ENCODE measurements around the gene MALSU1.

MALSU1 gene

DNA sequence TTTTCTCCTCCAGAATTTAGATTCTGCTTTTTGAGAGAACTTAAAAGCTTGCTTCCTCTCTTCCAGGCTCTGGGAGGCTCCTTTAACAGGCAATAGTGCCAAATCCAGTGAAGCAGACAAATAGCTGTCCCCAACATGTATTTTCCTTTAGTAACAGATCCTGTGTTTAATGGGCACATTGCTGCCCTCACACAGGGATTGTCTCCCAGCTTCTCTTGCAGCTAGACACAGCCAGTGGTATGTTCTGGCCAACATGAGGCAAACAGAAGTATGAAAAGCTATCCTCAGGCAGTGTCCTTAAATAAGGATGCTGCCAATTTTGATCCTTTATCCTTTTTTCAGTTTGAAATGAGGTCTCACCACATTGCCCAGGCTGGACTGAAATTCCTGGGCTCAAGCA is 38.2 kb downstream of the MALSU1 start:
- no peak for DNase-seq

DNA sequence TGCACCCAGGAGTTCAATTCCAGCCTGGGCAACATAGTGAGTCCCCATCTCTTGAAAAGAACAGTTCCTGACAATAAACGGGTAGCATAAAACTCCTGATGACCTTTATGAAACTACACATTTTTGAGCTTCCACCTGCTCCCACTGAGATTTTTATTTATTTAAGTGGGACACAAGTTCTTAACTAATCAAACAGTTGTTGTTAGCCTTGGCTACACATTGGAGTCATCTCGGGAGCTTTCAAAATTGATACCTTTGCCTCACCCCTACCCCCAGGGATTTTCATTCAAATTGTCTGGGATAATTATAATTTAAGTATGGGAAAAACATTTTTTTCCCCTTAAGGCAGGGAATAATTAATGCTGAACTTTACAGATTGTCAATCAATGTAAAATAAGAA is 39.3 kb downstream of the MALSU1 start:
- no peak for DNase-seq

DNA sequence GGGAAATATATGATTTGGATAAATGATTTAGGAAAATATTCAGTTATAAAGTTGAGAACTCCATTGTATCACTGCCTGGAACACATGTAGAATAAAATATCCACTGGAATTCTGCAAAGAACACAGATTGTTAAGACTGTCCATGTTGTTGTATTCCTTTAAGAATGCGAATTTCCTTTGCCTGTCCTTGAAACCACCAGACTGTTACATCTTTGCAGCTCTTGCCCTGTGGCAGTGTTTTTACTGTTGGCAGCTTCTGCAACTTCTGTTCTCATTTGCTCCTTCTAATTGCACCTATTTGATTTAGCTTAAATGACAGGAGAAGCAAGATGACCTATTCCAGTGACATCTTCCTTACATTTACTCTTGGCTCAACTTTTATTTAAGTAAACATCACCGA is 39.7 kb downstream of the MALSU1 start:
- no peak for DNase-seq

DNA sequence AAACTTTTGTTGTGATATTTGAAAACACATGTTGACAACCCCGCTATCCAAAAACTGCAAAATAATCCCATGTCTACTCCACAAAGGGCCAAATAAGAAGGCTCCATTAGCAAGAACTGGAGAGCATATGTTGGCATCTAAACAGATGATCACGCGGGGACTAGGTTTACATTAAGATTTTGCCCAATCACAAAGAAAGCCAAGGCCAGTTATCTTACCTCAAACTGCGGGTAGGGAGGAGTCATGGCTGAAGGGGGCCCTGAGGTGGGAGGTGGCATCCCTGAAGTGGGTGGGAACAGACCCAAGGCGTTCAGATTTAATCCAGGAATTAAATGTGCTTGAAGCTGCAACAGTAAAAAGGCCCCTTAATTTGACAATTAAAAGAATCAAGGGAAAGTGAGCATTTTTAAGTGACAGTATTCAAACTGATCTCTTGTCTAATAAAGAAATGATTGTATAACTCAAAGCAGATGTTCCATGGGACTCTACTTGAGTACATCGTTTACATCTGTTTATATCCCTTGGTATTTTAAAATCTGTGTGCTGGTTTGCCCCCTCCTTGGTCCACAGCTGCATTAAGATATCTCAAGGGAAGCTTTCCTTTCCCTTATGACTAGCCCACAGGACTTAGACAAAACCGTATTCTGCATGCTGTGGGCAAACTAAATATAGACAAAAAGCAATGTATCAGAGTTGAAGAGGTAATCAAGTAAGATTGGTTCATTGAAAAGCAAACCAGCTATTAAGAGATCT is 42.9 kb downstream of the MALSU1 start:
- no peak for DNase-seq

DNA sequence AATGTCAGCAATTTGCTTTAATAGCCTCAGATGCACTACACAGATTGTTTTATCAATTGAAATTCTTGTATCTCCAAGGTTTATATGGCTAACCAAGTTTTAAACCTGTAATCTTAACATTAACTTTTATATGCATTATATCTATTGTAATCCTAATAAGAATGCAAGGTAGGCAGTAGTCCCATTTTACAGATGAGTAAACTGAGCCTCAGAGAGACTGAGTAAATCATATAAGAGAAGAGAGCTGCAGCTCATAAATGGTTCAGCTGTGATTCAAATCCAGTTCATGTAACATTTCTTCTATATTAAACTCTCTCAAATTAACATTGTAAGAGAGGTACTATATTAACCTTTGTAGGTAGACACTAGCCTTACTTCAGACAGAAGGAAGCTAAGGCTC is 44.0 kb downstream of the MALSU1 start:
- DNase-seq, result no peak

DNA sequence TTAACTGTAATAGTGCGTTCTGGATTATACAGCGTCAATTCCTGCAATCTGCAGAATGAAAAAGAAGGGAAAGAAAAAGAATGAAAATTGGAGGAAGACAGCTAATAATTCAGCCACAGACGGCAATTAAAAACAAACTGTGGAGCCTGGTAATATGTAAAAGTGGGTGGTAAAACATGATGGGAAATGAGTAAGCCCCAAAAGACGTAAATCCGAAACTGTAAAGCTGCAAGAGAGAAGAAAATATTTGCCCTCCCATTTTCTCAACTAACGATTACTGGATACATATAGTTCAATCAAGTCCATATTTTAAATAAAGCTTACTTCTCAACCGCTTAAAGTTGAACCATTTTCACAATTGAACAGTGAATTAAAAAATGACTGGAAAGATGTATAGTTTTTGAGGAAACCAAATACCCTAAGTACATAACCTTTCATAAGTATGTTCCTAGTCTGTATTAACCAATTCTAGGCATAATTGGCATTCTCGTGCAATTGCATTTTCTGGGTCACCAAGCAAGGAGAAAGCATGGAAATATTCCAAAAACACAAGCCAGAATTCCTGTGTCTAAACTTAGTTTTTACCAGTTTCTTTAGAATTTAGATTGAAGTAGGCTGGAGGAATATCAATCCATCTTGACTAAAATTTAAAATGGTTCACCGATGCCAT is 44.8 kb downstream of the MALSU1 start:
- no peak for DNase-seq

DNA sequence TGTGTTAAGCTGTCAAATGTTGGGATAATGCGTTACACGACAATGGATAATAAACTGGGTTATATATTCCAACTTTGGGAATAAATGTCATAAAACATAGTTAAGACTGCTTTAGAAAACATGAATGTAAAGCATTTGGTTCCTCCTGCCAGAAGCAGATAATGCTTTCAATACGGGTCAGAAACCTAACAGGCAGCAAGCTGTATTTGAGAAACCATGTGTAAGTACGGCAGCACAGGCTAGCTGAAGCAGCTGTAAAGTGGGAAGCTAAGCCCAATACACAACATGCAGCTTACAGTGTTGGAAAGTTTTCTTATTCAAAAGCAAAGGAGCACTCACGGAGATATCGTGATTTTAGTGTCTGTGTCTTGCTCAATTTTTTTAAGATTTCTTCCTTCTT is 46.5 kb downstream of the MALSU1 start:
- no peak for DNase-seq

DNA sequence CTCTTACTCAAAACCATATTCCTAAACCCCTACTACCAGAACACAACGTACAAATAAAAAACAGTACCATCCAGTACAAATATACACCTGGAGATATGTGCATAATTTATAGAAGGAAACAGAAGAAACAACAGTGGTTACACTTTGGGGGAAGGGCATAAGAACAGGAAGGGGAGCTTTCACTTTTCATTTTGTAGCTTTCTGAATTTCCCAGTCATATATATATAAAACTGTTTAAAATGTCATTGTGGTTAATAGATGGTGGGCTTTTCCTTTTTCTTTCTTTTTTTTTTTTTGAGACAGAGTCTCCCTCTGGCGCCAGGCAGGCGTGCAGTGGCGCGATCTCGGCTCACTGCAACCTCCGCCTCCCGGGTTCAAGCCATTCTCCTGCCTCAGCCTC is 47.2 kb downstream of the MALSU1 start:
- DNase-seq, result no peak

DNA sequence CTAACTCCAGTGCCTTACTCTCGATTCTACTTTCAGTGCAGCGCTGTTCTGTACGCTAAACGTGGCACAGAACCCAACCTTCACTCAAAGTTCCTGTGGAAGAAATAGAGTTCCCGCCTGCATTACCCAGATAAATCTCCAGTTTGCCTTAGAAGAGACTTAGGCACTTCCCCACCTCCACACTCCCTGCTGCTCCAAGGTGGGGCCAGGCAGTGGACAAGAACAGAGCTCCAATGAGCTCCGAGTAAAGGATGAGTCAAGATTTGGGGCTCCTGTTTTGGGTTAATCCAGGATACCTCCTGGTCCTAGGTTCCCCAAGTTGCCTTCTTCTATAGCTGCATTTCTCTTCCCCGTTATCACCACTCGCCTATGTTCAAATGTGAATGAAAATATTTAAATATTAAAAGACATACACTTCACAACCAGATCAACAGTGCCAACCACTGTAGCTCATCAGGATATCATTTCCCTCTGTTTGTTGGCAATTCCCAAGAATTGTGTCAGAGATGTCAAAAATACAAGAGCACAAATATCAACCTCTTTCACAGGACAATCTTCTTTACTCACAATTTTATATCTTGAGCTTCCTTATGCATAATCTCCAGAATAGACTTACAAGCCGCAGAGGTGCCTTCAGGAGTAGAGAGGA is 48.0 kb downstream of the MALSU1 start:
- DNase-seq, result no peak

DNA sequence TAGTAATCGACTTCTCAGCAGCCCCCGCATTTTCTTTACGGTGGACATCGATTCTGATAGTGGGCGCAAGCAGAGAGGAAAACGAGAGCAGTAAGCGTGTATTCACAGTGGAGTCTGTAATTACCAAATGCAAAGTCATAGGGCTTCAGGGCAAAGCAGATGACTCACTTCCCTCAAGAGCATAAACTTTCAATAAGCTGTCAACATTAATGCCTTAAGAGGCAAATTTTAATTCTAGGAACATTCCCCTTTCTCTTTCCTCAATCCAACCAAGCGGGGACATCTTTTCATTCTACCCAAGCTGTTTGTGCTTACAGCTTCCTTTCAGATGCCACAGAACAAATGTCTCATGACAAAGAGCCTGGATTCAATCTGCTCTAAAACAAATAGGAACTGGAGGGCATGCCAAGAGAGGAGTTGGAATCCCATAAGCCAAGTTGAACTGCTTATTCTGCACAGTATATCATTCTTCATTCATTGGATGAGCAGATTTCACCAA is 48.6 kb downstream of the MALSU1 start:
- no peak for DNase-seq

DNA sequence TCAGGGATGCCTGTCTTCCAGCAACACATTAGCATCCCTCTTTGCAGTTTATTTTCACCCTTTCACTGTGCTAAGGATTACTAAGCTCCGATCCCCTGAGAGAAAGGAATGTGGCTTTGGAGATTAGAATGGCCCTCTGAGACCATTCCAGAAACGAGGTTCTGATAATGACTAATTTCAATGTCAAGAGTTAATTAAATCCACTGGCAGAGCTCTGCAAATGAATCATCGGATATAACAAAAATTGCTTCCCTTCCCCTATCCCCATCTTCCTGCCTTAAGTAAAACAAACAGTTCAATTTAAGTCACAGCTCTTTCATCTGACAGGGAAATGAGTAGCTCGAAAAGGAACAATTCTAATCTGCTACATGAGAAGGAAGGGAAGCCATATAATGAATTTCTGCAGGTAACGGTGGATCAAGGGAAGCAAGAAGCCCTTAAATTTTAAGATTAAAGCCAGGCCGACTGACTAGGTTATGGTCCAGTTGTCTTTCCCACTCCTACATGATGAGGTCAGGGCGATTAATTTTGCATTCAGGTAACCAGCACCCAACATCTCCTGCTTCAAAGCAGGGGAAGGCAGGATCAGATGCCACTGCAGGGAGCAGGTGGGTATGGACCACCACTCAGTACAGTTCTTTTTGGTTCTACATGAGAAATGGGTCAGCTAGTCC is 50.5 kb downstream of the MALSU1 start:
- no peak for DNase-seq

DNA sequence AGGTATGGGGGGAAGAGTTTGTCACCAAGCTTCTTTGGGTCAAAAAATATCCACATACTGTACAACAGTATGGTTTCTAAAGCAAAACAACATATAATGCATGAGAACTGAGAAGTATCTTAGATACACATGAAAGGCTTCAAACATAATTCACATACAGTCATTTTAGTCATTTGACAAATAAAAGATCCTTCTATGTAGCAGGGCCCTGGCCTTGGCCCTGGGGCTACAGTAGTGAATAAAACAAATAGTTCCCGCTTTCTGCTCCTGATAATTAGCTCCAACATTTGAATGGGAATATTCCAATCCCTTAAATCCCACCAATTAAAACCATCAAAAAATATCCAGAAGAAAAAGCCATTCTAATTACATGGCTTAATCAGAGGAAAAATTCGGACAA is 51.3 kb downstream of the MALSU1 start:
- DNase-seq, result no peak

DNA sequence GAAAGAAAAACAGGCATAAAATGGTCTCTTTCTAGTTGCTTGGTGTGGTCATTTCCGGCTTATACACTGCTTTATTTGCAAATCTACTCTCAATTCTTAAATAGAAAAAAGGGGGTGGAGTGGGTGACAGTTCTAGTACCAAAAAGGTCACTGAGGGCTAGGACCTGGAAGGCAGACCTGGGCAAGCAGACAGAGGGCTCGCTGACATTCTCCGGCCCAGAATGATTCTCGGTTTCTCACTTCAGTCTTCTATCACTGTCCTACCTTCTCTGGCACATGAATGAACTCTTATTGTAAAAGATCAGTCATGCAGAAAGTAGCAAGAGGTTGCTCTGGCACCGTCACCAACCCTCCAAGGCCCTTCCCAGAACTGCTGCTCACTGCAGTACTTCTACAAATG is 54.0 kb downstream of the MALSU1 start:
- DNase-seq, result peak; percentile 44

DNA sequence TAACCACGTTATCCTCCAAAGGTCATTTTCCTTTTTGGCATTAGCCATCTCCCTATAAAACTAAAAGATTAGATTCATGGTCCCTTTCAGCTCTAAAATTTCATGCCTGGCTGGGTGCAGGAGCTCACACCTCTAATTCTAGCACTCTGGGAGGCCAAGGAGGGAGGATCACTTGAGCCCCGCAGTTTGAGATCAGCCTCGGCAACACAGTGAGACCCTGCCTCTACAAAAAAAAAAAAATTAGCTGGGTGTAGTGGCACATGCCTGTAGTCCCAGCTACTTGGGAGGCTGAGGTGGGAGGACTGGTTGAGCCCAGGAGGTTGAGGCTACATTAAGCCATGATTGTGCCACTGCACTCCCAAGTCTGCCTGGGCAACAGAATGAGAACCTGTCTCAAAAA is 57.0 kb downstream of the MALSU1 start:
- no peak for DNase-seq

DNA sequence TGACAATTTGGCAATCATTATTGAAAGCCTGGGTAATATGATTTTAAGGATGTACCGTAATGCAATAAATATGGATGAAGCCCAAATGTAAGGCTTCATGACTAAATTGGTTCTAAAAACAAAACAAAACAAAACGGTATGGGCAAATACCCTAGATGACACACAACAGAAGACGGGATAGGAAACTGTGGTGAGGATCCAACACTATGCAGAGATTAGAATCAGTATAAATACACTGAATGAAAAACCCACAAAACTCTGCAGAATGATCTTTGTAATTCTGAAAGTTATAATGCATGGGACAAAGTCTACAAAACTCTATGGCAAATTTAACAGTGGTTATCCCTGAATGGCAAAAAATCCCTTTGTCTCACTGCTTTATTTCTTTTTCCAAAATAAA is 57.6 kb downstream of the MALSU1 start:
- no peak for DNase-seq

DNA sequence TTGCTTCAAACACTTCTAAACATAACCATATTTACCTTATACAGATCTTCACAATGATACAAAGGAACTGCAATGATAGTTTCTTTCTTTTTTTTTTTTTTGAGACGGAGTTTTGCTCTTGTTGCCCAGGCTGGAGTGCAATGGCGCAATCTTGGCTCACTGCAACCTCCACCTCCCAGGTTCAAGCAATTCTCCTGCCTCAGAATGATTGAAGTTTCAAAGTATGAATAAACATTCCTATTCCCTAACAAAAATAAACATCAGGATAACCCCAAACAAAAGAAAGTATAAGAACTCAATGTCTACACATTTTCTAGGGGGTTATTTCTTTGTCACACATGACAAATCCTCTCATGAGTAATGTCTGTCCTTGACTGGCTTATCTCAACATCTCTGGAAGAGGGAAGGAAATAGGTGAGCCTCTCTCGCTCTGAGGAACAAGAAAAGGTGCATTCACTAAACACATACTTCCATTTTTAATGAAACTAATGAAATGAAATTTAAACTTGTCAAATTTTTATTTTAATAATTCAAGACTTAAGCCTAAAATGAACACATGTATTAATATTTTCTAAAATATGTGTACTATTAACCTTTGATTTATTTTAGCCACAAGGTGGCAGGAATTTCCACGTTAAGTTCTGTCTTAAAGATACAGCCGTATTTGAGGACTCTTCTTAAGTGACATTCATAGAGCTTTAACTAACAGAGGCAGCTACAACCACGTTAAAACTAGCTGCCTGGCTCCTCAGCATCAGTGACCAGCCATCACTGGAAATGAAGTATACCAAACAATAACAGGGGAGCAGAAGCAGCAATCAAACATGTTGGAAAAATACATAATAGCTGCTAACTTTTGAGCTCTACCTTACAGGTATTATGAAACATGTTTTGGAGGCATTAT is 58.3 kb downstream of the MALSU1 start:
- no peak for DNase-seq

DNA sequence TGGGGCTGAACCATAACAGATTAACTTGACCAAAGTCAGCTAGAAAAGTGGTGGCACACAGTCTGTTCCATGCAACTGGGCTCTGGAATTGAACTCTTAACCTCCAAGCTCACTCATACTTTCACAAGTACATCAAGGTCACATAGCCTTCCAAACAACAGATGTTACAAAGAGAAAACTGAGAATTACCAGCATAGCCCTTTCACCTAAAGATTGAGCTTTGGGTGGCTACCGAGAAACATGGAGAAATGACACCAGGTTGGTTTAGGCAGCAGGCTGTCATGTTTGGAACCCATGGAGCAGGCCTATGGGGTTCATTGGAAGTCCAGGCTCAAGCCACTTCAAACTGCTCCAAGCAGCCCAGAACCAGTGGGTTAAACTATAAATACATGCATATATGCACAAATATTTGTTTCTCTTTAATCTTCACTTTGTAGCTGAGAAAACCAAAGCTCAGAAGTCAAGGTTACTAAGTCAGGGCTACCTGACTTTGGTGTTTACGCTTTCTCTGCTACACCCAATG is 59.1 kb downstream of the MALSU1 start:
- DNase-seq, result no peak
